H1 (cell line): Measurements from ENCODE around the gene COLEC11. TPM values are rescaled to one million over a fixed set of nuclear protein-coding genes. Genes with fewer than 3 reads are reported as not detected.

Experiments used
- BACH1 ChIP-seq: IDR thresholded peaks from 2 replicates; pipeline ENCODE4 v1.6.1; 2012; ENCODE audit warnings: low read length, improper control_type of control experiment
- BRCA1 ChIP-seq: IDR thresholded peaks from 2 replicates; pipeline ENCODE4 v1.6.1; 2012; ENCODE audit warnings: low read depth, low read length, improper control_type of control experiment
- CEBPB ChIP-seq: IDR thresholded peaks from 2 replicates; pipeline ENCODE4 v1.6.1; 2012; ENCODE audit warnings: low read depth, low read length
- CTBP2 ChIP-seq: IDR thresholded peaks from 2 replicates; pipeline ENCODE4 v1.7.0; 2011; ENCODE audit warnings: borderline replicate concordance, mild to moderate bottlenecking, moderate library complexity, mixed read lengths, low read length; ENCODE audit not compliant: insufficient read depth, insufficient read length
- EGR1 ChIP-seq: IDR thresholded peaks from 2 replicates; pipeline ENCODE4 v1.6.1; 2011; ENCODE audit warnings: low read depth, low read length, borderline replicate concordance
- EP300 ChIP-seq, 2 experiments: IDR thresholded peaks; 1 replicate in 1 of 2; 2 replicates in 1 of 2; pipeline ENCODE4 v1.6.1; 2011 to 2012; ENCODE audit warnings: low read depth in 2 of 2, low read length in 2 of 2, mild to moderate bottlenecking in 2 of 2, borderline replicate concordance in 1 of 2, inconsistent platforms in 1 of 2, moderate library complexity in 1 of 2
- EZH2 ChIP-seq: fragments of 200-600 bp; sonication (generic); IDR thresholded peaks from 2 replicates; pipeline ENCODE4 v1.7.1; 2012; ENCODE audit warnings: low read depth, mild to moderate bottlenecking, moderate library complexity, low read length, inconsistent platforms; ENCODE audit not compliant: severe bottlenecking
- PHF8 ChIP-seq: fragments of 200-600 bp; sonication (generic); conservative IDR thresholded peaks from 2 replicates; pipeline ENCODE4 v1.7.1; 2012; ENCODE audit warnings: low read depth, mild to moderate bottlenecking, inconsistent platforms, low read length, moderate library complexity
- POU5F1 ChIP-seq: IDR thresholded peaks from 2 replicates; pipeline ENCODE4 v1.6.1; 2011; ENCODE audit warnings: low read depth, mild to moderate bottlenecking, low read length, moderate library complexity
- SIN3A ChIP-seq, 2 experiments: IDR thresholded peaks in 1 of 2; conservative IDR thresholded peaks in 1 of 2; 2 replicates each; pipeline ENCODE4 v1.6.1; 2011 to 2012; ENCODE audit warnings: low read length in 2 of 2, improper control_type of control experiment in 1 of 2, low read depth in 1 of 2, mild to moderate bottlenecking in 1 of 2
- USF2 ChIP-seq: IDR thresholded peaks from 2 replicates; pipeline ENCODE4 v1.6.1; 2011; ENCODE audit warnings: low read length, improper control_type of control experiment
- polyA plus RNA-seq, 7 experiments: library from polyadenylated mRNA; depleted of rRNA in 3 of 7; stranded (reverse) in 5 of 7; unstranded in 2 of 7; fragments of >200 nt in 5 of 7; fragments of 200-250 nt in 2 of 7; gene quantifications; 1 replicate in 5 of 7; 2 replicates in 1 of 7; 4 replicates in 1 of 7; pipeline versions ENCODE4 v1.2.1 to v1.2.3, GENCODE V29; 2011 to 2013; ENCODE audit warnings: missing spikeins in 2 of 7, mixed read lengths in 2 of 7
- total RNA-seq: library from RNA; stranded (reverse); fragmentation: NEBNext Ultra II Directional; extraction: Animal tissue kit (Norgen Biotek cat#: 25700); gene quantifications from 2 replicates; pipeline ENCODE4 v1.2.1, GENCODE V29; 2021

The COLEC11 gene
- total and polyA plus RNA-seq, 2 of the 8 experiments (the other 6 are each of a cell fraction or from before 2014, with no cell fraction given): 0.47 to 0.80 TPM

GRCh38 chr2:3633089-3633981 lies 38.4 kb downstream of the COLEC11 start (continued):
- TF ChIP-seq SIN3A (conservative IDR thresholded peaks at IDR 0.05 in 1 of 2, IDR thresholded peaks at IDR 0.05 in 1 of 2; ENCODE audit: low read depth in 1 of 2, low read length in 2 of 2) (no peak), CTBP2 (no peak), BACH1 (no peak), USF2 (no peak), BRCA1 (no peak), CEBPB (no peak), PHF8 (no peak), POU5F1 (no peak), EZH2 (no peak), EP300 (IDR thresholded peaks at IDR 0.05; ENCODE audit: borderline replicate concordance in 1 of 2, low read depth in 2 of 2, low read length in 2 of 2) (no peak), EGR1 (no peak)
